Tibial nerve (tissue), 3 donors: ENCODE data around the gene ROBO3.
A peak's percentile ranks its signal among the peaks of the same experiment; 100 is the strongest.

Experiments used
- CTCF ChIP-seq, 5 experiments: fragments of 200-600 bp in 3 of 5; fragments of 450-650 bp in 2 of 5; sonication (generic) in 3 of 5; IDR thresholded peaks; one replicate each; pipeline ENCODE4 v1.5.1; 2016 to 2019; ENCODE audit warnings: antibody characterized with exemption in 5 of 5, mild to moderate bottlenecking in 3 of 5, moderate library complexity in 2 of 5
- POLR2A ChIP-seq, 2 donors: fragments of 450-650 bp; IDR thresholded peaks; one replicate each; pipeline ENCODE4 v1.6.1; 2017; ENCODE audit warnings: antibody characterized with exemption in 2 of 2, mild to moderate bottlenecking in 2 of 2, moderate library complexity in 2 of 2

GRCh38 chr11:124867700-124868099 is 2.5 kb downstream of the ROBO3 start:
- TF ChIP-seq CTCF (IDR thresholded peaks at IDR 0.05) = peak in 2 of 5 experiments; percentile 18 to 47
- no peak for TF ChIP-seq POLR2A (IDR thresholded peaks at IDR 0.05)
